ENCODE results near the gene HDDC2.

DNA sequence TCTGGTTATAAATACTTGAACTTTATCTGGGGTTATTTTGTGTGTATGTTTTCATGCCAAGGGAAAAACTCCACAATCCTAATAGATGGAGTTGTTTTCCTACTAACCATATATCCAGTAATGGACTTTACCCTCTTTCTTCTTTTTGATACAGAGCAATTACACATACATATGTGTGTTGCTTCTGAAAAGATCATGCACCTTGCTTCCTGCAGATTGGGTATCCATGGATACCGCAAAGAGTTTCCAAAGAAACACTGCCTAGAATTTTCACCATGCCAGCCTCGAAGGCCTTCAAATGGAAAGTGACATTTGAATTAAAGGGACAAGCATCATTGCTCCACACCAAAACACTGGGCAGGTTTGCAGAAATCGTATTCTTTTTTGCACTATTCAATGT, 26.8 kb downstream of the HDDC2 start:
- TF ChIP-seq, protein P1, sequence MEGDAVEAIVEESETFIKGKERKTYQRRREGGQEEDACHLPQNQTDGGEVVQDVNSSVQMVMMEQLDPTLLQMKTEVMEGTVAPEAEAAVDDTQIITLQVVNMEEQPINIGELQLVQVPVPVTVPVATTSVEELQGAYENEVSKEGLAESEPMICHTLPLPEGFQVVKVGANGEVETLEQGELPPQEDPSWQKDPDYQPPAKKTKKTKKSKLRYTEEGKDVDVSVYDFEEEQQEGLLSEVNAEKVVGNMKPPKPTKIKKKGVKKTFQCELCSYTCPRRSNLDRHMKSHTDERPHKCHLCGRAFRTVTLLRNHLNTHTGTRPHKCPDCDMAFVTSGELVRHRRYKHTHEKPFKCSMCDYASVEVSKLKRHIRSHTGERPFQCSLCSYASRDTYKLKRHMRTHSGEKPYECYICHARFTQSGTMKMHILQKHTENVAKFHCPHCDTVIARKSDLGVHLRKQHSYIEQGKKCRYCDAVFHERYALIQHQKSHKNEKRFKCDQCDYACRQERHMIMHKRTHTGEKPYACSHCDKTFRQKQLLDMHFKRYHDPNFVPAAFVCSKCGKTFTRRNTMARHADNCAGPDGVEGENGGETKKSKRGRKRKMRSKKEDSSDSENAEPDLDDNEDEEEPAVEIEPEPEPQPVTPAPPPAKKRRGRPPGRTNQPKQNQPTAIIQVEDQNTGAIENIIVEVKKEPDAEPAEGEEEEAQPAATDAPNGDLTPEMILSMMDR (IDR thresholded peaks at IDR 0.05), result no peak
- no peak for TF ChIP-seq POLR2AphosphoS5 (IDR thresholded peaks at IDR 0.05; ENCODE audit: insufficient read depth in 1 of 2, low read depth in 1 of 2)
